Measurements from ENCODE around the gene DENND1B.

Gene DENND1B

DNA sequence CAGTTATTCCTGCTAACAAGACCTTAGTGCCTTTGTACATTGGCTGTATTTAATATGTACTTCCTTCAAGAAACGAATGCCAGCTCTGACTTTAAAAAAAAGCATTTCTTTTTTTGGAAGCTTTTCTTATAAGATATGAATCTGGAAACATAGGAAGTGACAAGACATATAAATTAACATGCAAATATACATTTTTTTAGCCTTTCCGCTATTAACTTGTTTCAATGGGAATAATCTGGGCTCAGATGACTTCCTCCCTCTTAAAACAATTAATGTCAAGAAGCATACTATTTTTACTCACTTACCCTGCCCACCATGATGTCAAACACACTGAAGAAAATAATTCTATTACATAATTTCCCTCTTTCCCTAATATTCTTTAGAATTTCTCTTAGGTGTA is 1.4 kb downstream of the DENND1B start:
- Histone ChIP-seq H3K27ac (ENCODE audit: low read length) (peak overlapping the region; percentile 95), H3K4me2 (ENCODE audit: low read length) (peak overlapping the region; percentile 89), H3K4me1 (ENCODE audit: low read length) (peaks cover 55% of the 10 kb centered on the region), H3K9me3 (ENCODE audit: insufficient read depth, low read length) (no peaks in the 10 kb centered on the region), H3K79me2 (ENCODE audit: low read length) (peaks cover 57% of the 10 kb centered on the region), H4K20me1 (ENCODE audit: insufficient read depth, low read length) (peaks cover 40% of the 10 kb centered on the region), H2AFZ (ENCODE audit: low read depth, low read length) (no peak overlapping the region), H3K27me3 (ENCODE audit: low read depth, low read length) (no peaks in the 10 kb centered on the region), H3K36me3 (replicated peaks; ENCODE audit: low read depth, low read length) (peaks cover 26% of the 10 kb centered on the region), H3K4me3 (ENCODE audit: low read length) (peak overlapping the region; percentile 90), H3K9ac (ENCODE audit: low read length) (peak overlapping the region; percentile 96)
- TF ChIP-seq, protein P1, sequence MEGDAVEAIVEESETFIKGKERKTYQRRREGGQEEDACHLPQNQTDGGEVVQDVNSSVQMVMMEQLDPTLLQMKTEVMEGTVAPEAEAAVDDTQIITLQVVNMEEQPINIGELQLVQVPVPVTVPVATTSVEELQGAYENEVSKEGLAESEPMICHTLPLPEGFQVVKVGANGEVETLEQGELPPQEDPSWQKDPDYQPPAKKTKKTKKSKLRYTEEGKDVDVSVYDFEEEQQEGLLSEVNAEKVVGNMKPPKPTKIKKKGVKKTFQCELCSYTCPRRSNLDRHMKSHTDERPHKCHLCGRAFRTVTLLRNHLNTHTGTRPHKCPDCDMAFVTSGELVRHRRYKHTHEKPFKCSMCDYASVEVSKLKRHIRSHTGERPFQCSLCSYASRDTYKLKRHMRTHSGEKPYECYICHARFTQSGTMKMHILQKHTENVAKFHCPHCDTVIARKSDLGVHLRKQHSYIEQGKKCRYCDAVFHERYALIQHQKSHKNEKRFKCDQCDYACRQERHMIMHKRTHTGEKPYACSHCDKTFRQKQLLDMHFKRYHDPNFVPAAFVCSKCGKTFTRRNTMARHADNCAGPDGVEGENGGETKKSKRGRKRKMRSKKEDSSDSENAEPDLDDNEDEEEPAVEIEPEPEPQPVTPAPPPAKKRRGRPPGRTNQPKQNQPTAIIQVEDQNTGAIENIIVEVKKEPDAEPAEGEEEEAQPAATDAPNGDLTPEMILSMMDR (IDR thresholded peaks at IDR 0.05; ENCODE audit: low read depth, low read length) = no peak
- TF ChIP-seq EZH2phosphoT487 (IDR thresholded peaks at IDR 0.05; ENCODE audit: low read depth) = no peak

DNA sequence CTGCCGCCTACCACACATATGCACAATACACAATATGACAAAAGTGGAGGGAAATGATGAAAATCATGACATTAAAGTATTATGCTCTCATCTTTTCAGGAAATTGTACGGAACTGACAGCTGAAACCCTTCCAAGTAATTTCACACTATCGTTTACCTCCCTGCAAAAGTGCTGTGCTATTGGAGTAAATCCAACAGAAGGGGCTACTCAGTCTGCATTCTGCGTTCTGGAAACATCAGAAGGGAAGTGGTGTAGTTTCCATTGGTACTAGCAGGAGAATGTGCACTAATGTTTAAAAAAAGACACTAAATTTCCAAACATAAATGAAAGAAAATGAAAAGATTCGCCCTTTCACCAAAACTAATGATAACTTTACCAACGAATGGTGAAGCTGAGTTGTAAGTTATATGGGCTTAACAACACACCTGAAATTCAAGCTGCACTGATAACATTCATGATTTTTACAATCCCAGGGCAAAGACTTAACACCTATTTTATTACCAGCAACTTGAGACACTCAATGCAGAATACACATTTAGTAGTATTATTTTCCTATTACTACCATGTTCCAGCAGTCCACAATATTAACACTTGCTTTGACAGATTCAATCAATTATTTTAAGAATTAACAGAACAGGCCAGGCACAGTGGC is 3.2 kb downstream of the DENND1B start:
- no peak overlapping the region for H3K4me3 ChIP-seq (ENCODE audit: low read length)

DNA sequence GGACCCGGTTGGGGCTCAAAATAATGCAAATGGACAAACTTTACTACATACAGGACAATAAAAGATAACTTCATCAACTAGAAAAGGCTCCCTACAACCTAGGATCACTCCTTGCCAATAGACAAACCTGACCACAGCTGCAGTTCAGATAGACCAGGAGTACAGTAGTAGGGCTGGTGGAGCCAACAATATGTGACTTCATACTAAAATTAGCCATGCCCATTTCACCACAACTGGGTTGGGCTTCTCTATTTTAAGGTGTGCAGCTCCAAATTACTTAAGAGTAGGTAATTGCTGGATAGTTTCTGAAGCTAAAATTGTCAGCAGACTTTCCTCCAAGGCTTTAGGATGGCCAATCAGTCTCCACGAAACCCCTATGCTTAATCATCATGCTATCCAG is 3.9 kb downstream of the DENND1B start:
- TF ChIP-seq, protein P1 (IDR thresholded peaks at IDR 0.05; ENCODE audit: low read depth, low read length) = no peak
- TF ChIP-seq EZH2phosphoT487 (IDR thresholded peaks at IDR 0.05; ENCODE audit: low read depth) = no peak
- Histone ChIP-seq H2AFZ (ENCODE audit: low read depth, low read length) (no peak overlapping the region), H3K4me3 (ENCODE audit: low read length) (no peak overlapping the region), H3K9me3 (ENCODE audit: insufficient read depth, low read length) (no peaks in the 10 kb centered on the region), H3K36me3 (replicated peaks; ENCODE audit: low read depth, low read length) (peaks cover 38% of the 10 kb centered on the region), H3K27ac (ENCODE audit: low read length) (no peak overlapping the region), H3K79me2 (ENCODE audit: low read length) (peaks cover 82% of the 10 kb centered on the region), H3K4me2 (ENCODE audit: low read length) (no peak overlapping the region), H3K9ac (ENCODE audit: low read length) (no peak overlapping the region), H3K4me1 (ENCODE audit: low read length) (peaks cover 31% of the 10 kb centered on the region), H4K20me1 (ENCODE audit: insufficient read depth, low read length) (peaks cover 62% of the 10 kb centered on the region), H3K27me3 (ENCODE audit: low read depth, low read length) (no peaks in the 10 kb centered on the region)

More for the DNA sequence above, 3.2 kb downstream of the DENND1B start:
- Histone ChIP-seq H3K27ac (ENCODE audit: low read length) (no peak overlapping the region), H3K4me1 (ENCODE audit: low read length) (peaks cover 37% of the 10 kb centered on the region), H3K27me3 (ENCODE audit: low read depth, low read length) (no peaks in the 10 kb centered on the region), H3K9me3 (ENCODE audit: insufficient read depth, low read length) (no peaks in the 10 kb centered on the region), H4K20me1 (ENCODE audit: insufficient read depth, low read length) (peaks cover 57% of the 10 kb centered on the region), H3K4me2 (ENCODE audit: low read length) (0 out of 2 replicates have a peak overlapping the region, but pooled peaks have one; percentile 89), H3K79me2 (ENCODE audit: low read length) (peaks cover 76% of the 10 kb centered on the region), H2AFZ (ENCODE audit: low read depth, low read length) (no peak overlapping the region), H3K36me3 (replicated peaks; ENCODE audit: low read depth, low read length) (peaks cover 36% of the 10 kb centered on the region), H3K9ac (ENCODE audit: low read length) (no peak overlapping the region)
- no peak for TF ChIP-seq EZH2phosphoT487 (IDR thresholded peaks at IDR 0.05; ENCODE audit: low read depth)
- TF ChIP-seq, protein P1 (IDR thresholded peaks at IDR 0.05; ENCODE audit: low read depth, low read length) = no peak

DNA sequence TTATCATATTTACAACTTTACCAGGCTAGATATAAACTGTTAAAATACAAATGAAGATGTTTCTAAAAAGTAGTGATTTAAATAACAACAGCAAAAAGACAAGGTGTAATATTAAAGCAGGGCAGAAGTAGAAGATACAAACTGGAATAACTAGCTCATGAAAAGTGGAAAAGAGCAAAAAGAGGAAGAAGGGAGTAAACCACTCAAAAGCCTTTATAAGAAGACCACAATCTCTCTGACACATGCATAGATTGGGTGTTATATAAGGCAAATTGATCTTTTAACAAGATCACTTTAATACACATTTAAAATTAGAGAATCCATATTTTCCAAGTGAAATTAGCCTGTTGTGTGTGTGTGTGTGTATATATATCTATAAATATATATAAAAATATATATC is 5.0 kb downstream of the DENND1B start:
- Histone ChIP-seq H2AFZ (ENCODE audit: low read depth, low read length) (no peak overlapping the region), H3K79me2 (ENCODE audit: low read length) (peaks cover 93% of the 10 kb centered on the region), H3K27me3 (ENCODE audit: low read depth, low read length) (no peaks in the 10 kb centered on the region), H3K4me1 (ENCODE audit: low read length) (peaks cover 21% of the 10 kb centered on the region), H3K9ac (ENCODE audit: low read length) (no peak overlapping the region), H3K36me3 (replicated peaks; ENCODE audit: low read depth, low read length) (peaks cover 39% of the 10 kb centered on the region), H3K9me3 (ENCODE audit: insufficient read depth, low read length) (no peaks in the 10 kb centered on the region), H3K27ac (ENCODE audit: low read length) (no peak overlapping the region), H4K20me1 (ENCODE audit: insufficient read depth, low read length) (peaks cover 73% of the 10 kb centered on the region), H3K4me3 (ENCODE audit: low read length) (no peak overlapping the region), H3K4me2 (ENCODE audit: low read length) (no peak overlapping the region)
- TF ChIP-seq, protein P1 (IDR thresholded peaks at IDR 0.05; ENCODE audit: low read depth, low read length) = no peak
- no peak for TF ChIP-seq EZH2phosphoT487 (IDR thresholded peaks at IDR 0.05; ENCODE audit: low read depth)

All from OCI-LY3 (cell line).